GM10266 (cell line): ENCODE results near the gene AIPL1.

Experiments
- DNase-seq: peaks from one replicate; pipeline ENCODE4 v3.0.0; 2012; ENCODE audit errors: extremely low spot score
- TF ChIP-seq, protein P1 (sequence below): IDR thresholded peaks from 2 replicates; pipeline ENCODE4 v1.5.1; 2012; ENCODE audit warnings: mild to moderate bottlenecking, low read depth; ENCODE audit not compliant: control insufficient read depth, insufficient read depth; ENCODE audit errors: missing control alignments

Gene AIPL1

DNA sequence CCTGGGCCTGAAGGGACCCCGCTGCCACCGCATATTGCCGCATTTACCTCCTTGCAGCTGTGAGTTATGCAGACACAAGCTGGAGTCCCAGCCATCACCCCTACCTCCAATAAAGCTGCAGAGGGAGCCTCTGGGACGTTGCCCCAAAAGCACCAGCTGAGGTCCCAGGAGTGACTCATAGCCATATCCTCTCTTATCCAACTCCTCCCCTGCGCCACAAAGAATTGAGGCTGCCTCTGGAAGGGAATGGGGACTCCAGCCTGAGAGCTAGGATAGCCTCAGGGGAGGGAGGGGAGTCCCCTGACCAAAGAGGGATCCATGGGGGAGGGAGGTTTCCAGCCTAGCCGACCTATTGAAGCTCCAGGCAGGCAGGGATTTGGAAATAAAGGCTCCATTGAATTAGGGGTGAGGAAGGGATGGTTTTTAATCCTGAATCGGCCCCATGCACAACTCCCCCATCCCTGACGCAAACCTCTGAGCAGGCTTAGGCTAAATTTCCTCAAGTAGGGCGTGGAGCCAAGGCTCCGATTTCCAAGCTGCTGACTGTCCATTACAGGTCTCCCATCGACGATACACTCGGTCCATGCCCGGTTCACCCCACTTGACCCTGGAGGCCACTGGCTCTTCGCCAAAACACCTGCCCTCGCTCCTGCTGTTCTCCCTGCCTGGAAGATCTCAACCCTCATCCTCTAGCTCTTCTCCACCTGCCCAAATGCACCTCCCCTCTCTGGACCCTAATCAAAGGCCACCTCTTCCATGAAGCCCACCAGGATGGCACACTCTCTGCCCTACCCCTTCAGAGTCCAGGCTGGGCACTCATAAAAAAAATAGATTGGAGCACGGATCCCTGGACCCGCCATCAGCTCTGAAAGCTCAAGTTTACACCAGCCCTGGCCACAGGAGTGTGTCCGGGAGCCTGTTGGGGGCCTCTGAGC lies 36.9 kb upstream of the AIPL1 start:
- TF ChIP-seq, protein P1, sequence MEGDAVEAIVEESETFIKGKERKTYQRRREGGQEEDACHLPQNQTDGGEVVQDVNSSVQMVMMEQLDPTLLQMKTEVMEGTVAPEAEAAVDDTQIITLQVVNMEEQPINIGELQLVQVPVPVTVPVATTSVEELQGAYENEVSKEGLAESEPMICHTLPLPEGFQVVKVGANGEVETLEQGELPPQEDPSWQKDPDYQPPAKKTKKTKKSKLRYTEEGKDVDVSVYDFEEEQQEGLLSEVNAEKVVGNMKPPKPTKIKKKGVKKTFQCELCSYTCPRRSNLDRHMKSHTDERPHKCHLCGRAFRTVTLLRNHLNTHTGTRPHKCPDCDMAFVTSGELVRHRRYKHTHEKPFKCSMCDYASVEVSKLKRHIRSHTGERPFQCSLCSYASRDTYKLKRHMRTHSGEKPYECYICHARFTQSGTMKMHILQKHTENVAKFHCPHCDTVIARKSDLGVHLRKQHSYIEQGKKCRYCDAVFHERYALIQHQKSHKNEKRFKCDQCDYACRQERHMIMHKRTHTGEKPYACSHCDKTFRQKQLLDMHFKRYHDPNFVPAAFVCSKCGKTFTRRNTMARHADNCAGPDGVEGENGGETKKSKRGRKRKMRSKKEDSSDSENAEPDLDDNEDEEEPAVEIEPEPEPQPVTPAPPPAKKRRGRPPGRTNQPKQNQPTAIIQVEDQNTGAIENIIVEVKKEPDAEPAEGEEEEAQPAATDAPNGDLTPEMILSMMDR: no peak
- DNase-seq: no peak

DNA sequence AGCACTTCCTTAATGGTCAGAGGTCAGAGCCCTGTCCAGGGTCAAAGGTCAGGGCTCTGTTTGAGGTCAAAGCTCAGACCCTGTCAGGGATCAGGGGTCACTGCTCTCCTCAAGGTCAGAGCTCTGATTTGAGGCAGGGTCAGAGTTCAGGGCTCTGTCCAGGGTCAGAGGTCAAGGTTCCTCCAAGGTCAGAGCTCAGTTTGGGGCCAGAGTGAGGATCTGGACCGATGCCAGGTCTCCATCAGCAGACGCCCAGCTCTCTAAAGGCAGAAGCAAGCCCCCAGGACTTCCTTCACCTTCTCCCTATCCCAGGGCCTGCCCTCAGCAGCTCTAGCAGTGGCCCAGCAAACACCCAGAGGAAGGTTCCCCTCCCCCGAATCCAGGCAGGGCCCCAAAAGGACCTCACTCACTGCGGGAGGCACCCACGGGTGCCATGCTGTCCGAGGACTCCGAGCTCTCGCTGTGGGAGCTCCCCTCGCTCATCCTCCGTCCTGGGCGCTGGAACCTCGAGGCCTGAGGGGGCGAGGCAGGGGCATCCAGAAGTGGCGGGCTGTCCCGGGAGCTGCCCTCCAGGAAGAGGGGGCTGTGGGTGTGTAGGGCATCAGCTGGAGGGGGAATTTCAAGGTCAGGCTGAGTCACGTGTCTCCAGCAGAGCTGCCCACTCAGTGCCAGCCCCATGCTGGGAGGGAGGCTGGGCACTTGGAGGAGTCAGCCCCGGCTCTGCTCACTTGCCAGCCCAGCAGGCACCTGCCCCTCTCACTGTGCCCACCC lies 36.0 kb upstream of the AIPL1 start:
- DNase-seq: no peak
- TF ChIP-seq, protein P1: no peak

DNA sequence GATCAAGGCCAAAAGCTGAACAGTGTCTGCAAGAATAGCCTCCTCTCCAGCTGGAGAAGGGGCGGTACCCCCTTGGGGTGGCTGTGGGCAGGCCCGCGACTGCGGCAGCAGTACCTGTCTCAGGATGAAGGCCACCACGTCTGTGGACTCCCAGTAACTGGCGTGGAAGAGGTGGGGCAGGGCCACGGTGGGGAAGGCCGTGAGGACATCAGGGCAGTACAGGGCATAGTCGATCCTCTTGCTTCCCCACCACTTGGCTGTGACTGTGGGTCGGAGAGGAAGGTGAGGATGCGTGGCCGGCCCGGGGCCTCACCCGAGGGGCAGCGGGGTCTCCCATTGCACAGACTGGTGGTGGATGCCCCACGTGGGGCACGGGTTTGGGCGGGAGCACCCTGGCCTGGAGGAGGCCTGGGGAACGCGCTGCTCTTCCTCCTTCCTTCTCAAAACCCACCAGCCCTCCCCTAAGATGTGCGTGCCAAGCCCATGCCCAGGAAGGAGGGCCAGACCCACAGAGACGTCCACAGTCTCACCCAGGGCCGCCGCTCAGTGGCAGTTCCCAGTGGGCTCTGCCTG lies 35.3 kb upstream of the AIPL1 start:
- no peak for DNase-seq
- TF ChIP-seq, protein P1: no peak

DNA sequence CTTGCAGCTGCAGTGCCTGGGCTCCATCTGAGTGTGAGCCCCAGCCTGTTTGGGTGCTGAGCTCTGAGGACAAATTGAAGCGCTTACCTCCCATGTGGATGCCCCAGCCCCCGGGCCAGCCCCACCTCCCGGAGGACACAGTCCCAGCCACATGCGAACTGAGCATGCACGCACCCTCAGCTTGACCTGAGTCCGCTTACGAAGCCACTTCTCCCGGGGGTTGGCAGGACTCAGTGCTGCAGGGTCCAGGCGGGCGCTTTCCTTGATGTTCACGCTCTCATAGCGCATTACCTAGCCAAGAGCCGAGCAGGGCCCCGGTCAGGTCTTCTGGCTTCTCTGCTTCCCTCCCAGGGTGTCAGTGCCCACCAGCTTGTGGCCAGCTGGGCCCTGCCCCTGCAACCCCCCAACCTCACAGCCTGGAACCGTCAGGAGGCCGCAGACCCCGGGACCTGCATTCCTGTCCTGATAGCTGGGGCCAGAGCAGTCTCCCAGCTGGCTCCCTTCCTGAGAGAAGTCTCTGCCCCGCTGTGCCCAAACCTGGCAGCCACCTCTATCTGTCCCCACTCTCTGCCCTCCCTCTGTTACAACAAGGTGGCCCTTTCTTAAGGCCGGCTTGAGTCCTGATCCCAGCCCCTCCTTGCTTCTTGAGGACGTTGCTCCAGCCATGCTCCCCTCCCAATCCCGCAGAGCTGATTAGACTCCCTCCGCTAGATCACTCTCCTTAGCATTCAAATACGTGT lies 33.3 kb upstream of the AIPL1 start:
- TF ChIP-seq, protein P1: no peak

DNA sequence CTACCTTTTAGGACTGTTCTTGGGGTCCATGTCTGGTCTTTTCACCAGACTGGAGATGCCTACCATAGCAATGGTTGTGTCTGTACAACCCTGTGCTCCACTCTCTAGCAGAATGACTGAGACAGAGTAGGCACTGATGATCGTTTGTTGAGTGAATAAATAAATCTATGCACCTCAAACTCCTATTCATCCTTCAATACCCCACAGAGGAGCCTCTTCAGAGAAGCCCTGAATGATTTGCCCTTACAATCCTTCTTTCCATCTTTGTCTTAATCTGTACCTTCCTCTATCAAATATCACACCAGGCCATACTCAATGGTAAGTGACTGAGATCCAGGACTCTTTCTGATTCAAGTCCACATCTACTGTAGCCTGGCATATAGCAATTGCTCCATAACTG lies 32.6 kb upstream of the AIPL1 start:
- DNase-seq: no peak
- TF ChIP-seq, protein P1: no peak

More for the DNA sequence above, 33.3 kb upstream of the AIPL1 start:
- DNase-seq: no peak

DNA sequence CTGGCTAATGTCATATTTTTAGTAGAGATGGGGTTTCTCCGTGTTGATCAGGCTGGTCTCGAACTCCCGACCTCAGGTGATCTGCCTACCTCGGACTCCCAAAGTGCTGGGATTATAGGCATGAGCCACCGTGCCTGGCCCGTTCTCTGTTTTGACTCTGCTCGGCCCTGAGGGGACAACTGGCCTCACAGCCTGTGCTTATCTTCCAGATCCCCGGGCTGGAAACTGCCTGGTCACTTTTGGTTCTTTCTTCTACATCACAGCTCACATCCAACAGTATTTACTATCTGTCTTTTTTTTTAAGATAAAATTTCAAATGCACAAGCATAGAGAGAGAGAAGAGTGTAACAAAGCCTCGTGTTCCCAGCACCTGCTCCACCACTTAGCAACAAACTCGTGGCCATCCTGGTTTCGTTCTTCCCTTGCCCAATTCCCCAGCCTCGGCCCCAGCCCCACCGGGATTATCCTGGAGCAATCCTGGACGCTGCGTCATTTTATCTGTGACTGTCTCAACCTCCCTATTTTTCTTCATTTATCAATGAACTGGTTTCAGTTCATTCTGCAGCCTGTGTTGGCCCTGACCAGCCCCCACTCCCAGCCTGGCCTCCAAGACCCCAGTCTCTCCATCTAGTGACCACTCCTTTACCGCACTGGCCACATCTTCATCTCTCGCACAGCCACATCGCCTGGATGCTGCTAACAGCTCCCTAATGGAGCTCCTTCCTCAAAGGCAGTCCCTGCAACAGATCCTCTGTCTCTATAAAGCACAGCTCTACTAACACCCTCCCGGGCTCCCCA lies 30.5 kb upstream of the AIPL1 start:
- TF ChIP-seq, protein P1: no peak
- DNase-seq: no peak
